ENCODE results near the gene MDP1.

MDP1 gene

DNA sequence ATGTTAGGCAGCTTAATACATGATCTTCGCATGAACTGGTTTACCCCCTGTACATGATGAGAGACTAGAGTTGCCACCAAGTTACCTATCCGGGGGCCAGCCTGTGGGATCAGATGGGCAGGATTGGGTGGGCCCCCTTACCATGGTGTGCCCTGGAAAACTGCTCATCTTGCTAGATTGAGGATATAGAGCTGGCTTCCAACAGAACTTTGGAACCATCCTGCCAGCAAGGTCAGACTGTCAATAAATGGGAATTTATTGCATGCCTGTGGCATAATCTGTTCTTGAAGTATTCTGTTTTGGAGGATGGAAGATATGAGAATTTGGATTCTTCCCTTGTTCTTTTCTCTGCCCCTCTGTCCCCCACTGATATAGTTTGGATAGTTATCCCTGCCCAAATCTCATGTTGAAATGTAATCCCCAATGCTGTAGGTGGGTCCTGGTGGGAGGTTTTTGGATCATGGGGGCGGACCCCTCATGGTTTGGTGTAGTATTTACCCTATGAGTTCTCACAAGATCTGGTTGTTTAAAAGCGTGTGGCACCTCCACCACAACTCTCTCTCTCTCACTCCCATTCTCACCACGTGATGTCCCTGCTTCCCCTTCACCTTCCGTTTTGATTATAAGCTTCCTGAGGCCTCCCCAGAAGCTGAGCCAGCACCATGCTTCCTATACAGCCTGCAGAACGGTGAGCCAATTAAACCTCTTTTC, 16.9 kb downstream of the MDP1 start:
- H3K4me3 ChIP-seq (ENCODE audit: low read length) = no peak overlapping the region
- H3K27me3 ChIP-seq (replicated peaks; ENCODE audit: insufficient read depth, low read length) = no peaks in the 10 kb centered on the region
- H3K9ac ChIP-seq (ENCODE audit: low read length) = no peak overlapping the region
- DNase-seq = no peak
- H3K9me3 ChIP-seq (replicated peaks; ENCODE audit: insufficient read depth, low read length) = no peaks in the 10 kb centered on the region
- peaks cover 7% of the 10 kb centered on the region; the same call in 1 of the 2 replicates for H3F3A ChIP-seq (ENCODE audit: insufficient read depth, low read length)
- no peaks in the 10 kb centered on the region for H3K9me2 ChIP-seq (replicated peaks; ENCODE audit: insufficient read depth, low read length)
- H3K4me2 ChIP-seq (ENCODE audit: low read depth, low read length) = no peak overlapping the region
- no peaks in the 10 kb centered on the region for H3K36me3 ChIP-seq (replicated peaks; ENCODE audit: insufficient read depth, low read length)
- H3K27ac ChIP-seq (ENCODE audit: low read length) = no peak overlapping the region
- H3K4me1 ChIP-seq (ENCODE audit: low read length) = peaks cover 5% of the 10 kb centered on the region; the same call in 1 of the 2 replicates
- H4K20me1 ChIP-seq (ENCODE audit: insufficient read depth, low read length) = no peaks in the 10 kb centered on the region
- peaks cover 15% of the 10 kb centered on the region for H3K79me2 ChIP-seq (ENCODE audit: low read length)
- TF ChIP-seq, protein P1, sequence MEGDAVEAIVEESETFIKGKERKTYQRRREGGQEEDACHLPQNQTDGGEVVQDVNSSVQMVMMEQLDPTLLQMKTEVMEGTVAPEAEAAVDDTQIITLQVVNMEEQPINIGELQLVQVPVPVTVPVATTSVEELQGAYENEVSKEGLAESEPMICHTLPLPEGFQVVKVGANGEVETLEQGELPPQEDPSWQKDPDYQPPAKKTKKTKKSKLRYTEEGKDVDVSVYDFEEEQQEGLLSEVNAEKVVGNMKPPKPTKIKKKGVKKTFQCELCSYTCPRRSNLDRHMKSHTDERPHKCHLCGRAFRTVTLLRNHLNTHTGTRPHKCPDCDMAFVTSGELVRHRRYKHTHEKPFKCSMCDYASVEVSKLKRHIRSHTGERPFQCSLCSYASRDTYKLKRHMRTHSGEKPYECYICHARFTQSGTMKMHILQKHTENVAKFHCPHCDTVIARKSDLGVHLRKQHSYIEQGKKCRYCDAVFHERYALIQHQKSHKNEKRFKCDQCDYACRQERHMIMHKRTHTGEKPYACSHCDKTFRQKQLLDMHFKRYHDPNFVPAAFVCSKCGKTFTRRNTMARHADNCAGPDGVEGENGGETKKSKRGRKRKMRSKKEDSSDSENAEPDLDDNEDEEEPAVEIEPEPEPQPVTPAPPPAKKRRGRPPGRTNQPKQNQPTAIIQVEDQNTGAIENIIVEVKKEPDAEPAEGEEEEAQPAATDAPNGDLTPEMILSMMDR (IDR thresholded peaks at IDR 0.05; ENCODE audit: low read length) = no peak
- TF ChIP-seq EZH2phosphoT487 (IDR thresholded peaks at IDR 0.05; ENCODE audit: low read length) = no peak
- TF ChIP-seq EZH2 (optimal IDR thresholded peaks at IDR 0.05; ENCODE audit: low read depth, low read length) = no peak
- H2AFZ ChIP-seq (ENCODE audit: low read length) = no peak overlapping the region

DNA sequence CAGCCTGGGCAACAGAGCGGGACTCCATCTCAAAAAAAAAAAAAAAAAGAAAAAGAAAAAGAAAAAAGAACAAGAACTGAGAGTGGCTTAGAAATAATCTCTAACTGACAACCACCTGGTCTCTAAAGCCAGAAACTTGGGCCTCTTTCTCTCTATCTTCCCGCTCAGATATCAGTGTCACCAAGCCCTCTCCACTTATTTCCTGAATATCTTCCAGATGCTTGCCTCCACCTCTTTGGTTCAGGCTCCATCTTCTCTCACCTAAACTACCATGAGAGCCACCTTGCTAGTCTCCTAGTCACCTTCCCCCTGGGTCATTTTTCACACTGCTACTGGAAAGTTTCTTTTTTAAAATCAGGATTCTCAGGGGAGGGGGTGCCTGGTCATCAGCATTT, 18.8 kb downstream of the MDP1 start:
- H2AFZ ChIP-seq (ENCODE audit: low read length) = no peak overlapping the region
- H3K9me3 ChIP-seq (replicated peaks; ENCODE audit: insufficient read depth, low read length) = no peaks in the 10 kb centered on the region
- H3K27ac ChIP-seq (ENCODE audit: low read length) = no peak overlapping the region; the same call in 1 of the 2 replicates
- H3K4me3 ChIP-seq (ENCODE audit: low read length) = 0 out of 2 replicates have a peak overlapping the region, but pooled peaks have one; percentile 20
- H3K27me3 ChIP-seq (replicated peaks; ENCODE audit: insufficient read depth, low read length) = no peaks in the 10 kb centered on the region
- DNase-seq = no peak
- H3K4me2 ChIP-seq (ENCODE audit: low read depth, low read length) = peak overlapping the region; percentile 50; the same call in 1 of the 2 replicates
- TF ChIP-seq, protein P1 (IDR thresholded peaks at IDR 0.05; ENCODE audit: low read length) = no peak
- TF ChIP-seq EZH2 (optimal IDR thresholded peaks at IDR 0.05; ENCODE audit: low read depth, low read length) = no peak
- no peak for TF ChIP-seq EZH2phosphoT487 (IDR thresholded peaks at IDR 0.05; ENCODE audit: low read length)
- H3K9me2 ChIP-seq (replicated peaks; ENCODE audit: insufficient read depth, low read length) = no peaks in the 10 kb centered on the region
- H3K36me3 ChIP-seq (replicated peaks; ENCODE audit: insufficient read depth, low read length) = no peaks in the 10 kb centered on the region
- H3F3A ChIP-seq (ENCODE audit: insufficient read depth, low read length) = peaks cover 7% of the 10 kb centered on the region; the same call in 1 of the 2 replicates
- no peaks in the 10 kb centered on the region for H4K20me1 ChIP-seq (ENCODE audit: insufficient read depth, low read length)
- H3K4me1 ChIP-seq (ENCODE audit: low read length) = peaks cover 5% of the 10 kb centered on the region; the same call in 1 of the 2 replicates
- H3K79me2 ChIP-seq (ENCODE audit: low read length) = peaks cover 21% of the 10 kb centered on the region
- H3K9ac ChIP-seq (ENCODE audit: low read length) = peak overlapping the region; percentile 47; the same call in 1 of the 2 replicates

DNA sequence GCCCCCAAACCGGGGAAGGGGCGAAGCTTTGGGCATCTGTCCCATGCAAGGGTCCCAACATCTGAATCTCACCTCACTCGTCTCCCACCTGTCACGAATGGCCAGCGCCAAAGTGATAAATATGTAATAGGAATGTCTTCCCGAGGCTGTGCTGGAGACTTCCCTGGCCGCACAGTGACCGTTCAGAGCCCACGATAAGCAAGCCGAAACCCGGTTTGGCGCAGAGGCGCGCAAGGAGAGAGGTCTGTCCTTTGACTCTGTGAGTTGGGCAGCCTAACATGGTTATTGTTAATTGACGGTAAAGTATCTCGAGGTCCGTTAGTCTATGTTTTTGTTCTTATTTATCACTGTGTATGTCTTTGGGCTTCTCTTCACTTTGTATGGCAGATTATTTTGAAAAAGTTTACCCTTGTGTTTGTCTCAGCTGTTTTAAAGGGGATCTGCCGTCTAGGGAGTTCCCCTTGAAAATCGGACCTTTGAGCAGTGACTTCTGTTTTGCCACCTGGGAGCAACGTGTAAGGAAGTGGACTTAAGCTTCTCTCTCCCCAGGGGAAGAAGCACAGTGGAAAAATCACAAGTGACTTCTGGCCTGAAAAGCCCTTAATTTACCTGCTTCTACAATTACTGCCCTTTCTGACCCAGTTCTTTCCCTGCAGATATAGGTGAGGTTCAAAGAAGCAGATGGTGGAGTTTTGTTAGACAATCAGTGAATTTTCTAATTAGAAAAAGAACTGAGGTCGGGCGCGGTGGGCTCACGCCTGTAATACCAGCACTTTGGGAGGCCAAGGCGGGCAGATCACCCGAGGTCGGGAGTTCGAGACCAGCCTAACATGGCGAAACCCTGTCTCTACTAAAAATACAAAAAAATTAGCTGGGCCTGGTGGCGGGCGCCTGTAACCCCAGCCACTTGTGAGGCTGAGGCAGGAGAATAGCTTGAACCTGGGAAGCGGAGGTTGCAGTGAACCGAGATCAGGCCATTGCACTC, 19.5 kb downstream of the MDP1 start:
- Histone ChIP-seq H3K36me3 (replicated peaks; ENCODE audit: insufficient read depth, low read length) (no peaks in the 10 kb centered on the region), H3K27ac (ENCODE audit: low read length) (peak overlapping the region; percentile 88; the same call in 1 of the 2 replicates), H3K4me3 (ENCODE audit: low read length) (peak overlapping the region; percentile 80), H3K79me2 (ENCODE audit: low read length) (peaks cover 23% of the 10 kb centered on the region), H4K20me1 (ENCODE audit: insufficient read depth, low read length) (no peaks in the 10 kb centered on the region), H3K4me2 (ENCODE audit: low read depth, low read length) (peak overlapping the region; percentile 71), H3F3A (ENCODE audit: insufficient read depth, low read length) (peaks cover 7% of the 10 kb centered on the region; the same call in 1 of the 2 replicates), H3K27me3 (replicated peaks; ENCODE audit: insufficient read depth, low read length) (no peaks in the 10 kb centered on the region), H3K4me1 (ENCODE audit: low read length) (peaks cover 5% of the 10 kb centered on the region; the same call in 1 of the 2 replicates), H2AFZ (ENCODE audit: low read length) (peak overlapping the region; percentile 31; the same call in 1 of the 2 replicates), H3K9me3 (replicated peaks; ENCODE audit: insufficient read depth, low read length) (no peaks in the 10 kb centered on the region), H3K9me2 (replicated peaks; ENCODE audit: insufficient read depth, low read length) (no peaks in the 10 kb centered on the region), H3K9ac (ENCODE audit: low read length) (peak overlapping the region; percentile 99)
- peak; percentile 18 for DNase-seq
- TF ChIP-seq EZH2phosphoT487 (IDR thresholded peaks at IDR 0.05; ENCODE audit: low read length) = no peak
- TF ChIP-seq, protein P1 (IDR thresholded peaks at IDR 0.05; ENCODE audit: low read length) = no peak
- TF ChIP-seq EZH2 (optimal IDR thresholded peaks at IDR 0.05; ENCODE audit: low read depth, low read length) = no peak

All from MM.1S (cell line).